ENCODE measurements around the gene MBOAT1.
A peak's percentile ranks its signal among the peaks of the same experiment; 100 is the strongest.

Gene MBOAT1

GRCh38 chr6:20235041-20235440, 22.8 kb upstream of the MBOAT1 start:
- no peak overlapping the region for H3K9ac ChIP-seq (ENCODE audit: low read depth in 1 of 2, low read length in 2 of 2)
- no peaks in the 10 kb centered on the region for H3K27me3 ChIP-seq (ENCODE audit: control insufficient read depth in 1 of 2, insufficient read depth in 2 of 2, low read length in 2 of 2)
- H3K4me1 ChIP-seq (ENCODE audit: control insufficient read depth in 1 of 2, insufficient read depth in 2 of 2, low read length in 2 of 2), result peaks cover 0 to 28% of the 10 kb centered on the region in 2 donors
- H3K27ac ChIP-seq (ENCODE audit: low read depth, low read length), result no peak overlapping the region
- H3K36me3 ChIP-seq (ENCODE audit: control insufficient read depth in 1 of 2, insufficient read depth in 2 of 2, low read length in 2 of 2), result no peaks in the 10 kb centered on the region
- H3K9me3 ChIP-seq (ENCODE audit: control insufficient read depth in 1 of 2, low read length in 2 of 2), result no peaks in the 10 kb centered on the region
- no peak overlapping the region for H3K4me3 ChIP-seq (ENCODE audit: low read depth in 1 of 2, low read length in 2 of 2)

GRCh38 chr6:20234136-20234535, 21.9 kb upstream of the MBOAT1 start:
- H3K27ac ChIP-seq (ENCODE audit: low read depth, low read length), result no peak overlapping the region
- peaks cover 0 to 28% of the 10 kb centered on the region in 2 donors for H3K4me1 ChIP-seq (ENCODE audit: control insufficient read depth in 1 of 2, insufficient read depth in 2 of 2, low read length in 2 of 2)
- H3K36me3 ChIP-seq (ENCODE audit: control insufficient read depth in 1 of 2, insufficient read depth in 2 of 2, low read length in 2 of 2), result no peaks in the 10 kb centered on the region
- H3K9me3 ChIP-seq (ENCODE audit: control insufficient read depth in 1 of 2, low read length in 2 of 2), result no peaks in the 10 kb centered on the region
- no peak overlapping the region for H3K9ac ChIP-seq (ENCODE audit: low read depth in 1 of 2, low read length in 2 of 2)
- H3K27me3 ChIP-seq (ENCODE audit: control insufficient read depth in 1 of 2, insufficient read depth in 2 of 2, low read length in 2 of 2), result no peaks in the 10 kb centered on the region
- H3K4me3 ChIP-seq (ENCODE audit: low read depth in 1 of 2, low read length in 2 of 2), result no peak overlapping the region

- Histone ChIP-seq H3K27ac (ENCODE audit: low read depth, low read length) (no peak overlapping the region), H3K9ac (ENCODE audit: low read depth in 1 of 2, low read length in 2 of 2) (no peak overlapping the region), H3K27me3 (ENCODE audit: control insufficient read depth in 1 of 2, insufficient read depth in 2 of 2, low read length in 2 of 2) (no peaks in the 10 kb centered on the region), H3K4me3 (ENCODE audit: low read depth in 1 of 2, low read length in 2 of 2) (no peak overlapping the region), H3K36me3 (ENCODE audit: control insufficient read depth in 1 of 2, insufficient read depth in 2 of 2, low read length in 2 of 2) (no peaks in the 10 kb centered on the region), H3K4me1 (ENCODE audit: control insufficient read depth in 1 of 2, insufficient read depth in 2 of 2, low read length in 2 of 2) (peaks cover 0 to 28% of the 10 kb centered on the region in 2 donors), H3K9me3 (ENCODE audit: control insufficient read depth in 1 of 2, low read length in 2 of 2) (no peaks in the 10 kb centered on the region)
Observed at GRCh38 chr6:20233007-20233730, 20.9 kb upstream of the MBOAT1 start.

GRCh38 chr6:20232188-20232587, 19.9 kb upstream of the MBOAT1 start:
- Histone ChIP-seq H3K4me3 (ENCODE audit: low read depth in 1 of 2, low read length in 2 of 2) (no peak overlapping the region), H3K36me3 (ENCODE audit: control insufficient read depth in 1 of 2, insufficient read depth in 2 of 2, low read length in 2 of 2) (no peaks in the 10 kb centered on the region), H3K27ac (ENCODE audit: low read depth, low read length) (no peak overlapping the region), H3K9ac (ENCODE audit: low read depth in 1 of 2, low read length in 2 of 2) (no peak overlapping the region), H3K4me1 (ENCODE audit: control insufficient read depth in 1 of 2, insufficient read depth in 2 of 2, low read length in 2 of 2) (peaks cover 0 to 20% of the 10 kb centered on the region in 2 donors), H3K9me3 (ENCODE audit: control insufficient read depth in 1 of 2, low read length in 2 of 2) (no peaks in the 10 kb centered on the region), H3K27me3 (ENCODE audit: control insufficient read depth in 1 of 2, insufficient read depth in 2 of 2, low read length in 2 of 2) (no peaks in the 10 kb centered on the region)

GRCh38 chr6:20230401-20231119, 18.3 kb upstream of the MBOAT1 start:
- Histone ChIP-seq H3K4me1 (ENCODE audit: control insufficient read depth in 1 of 2, insufficient read depth in 2 of 2, low read length in 2 of 2) (peaks cover 0 to 7% of the 10 kb centered on the region in 2 donors), H3K36me3 (ENCODE audit: control insufficient read depth in 1 of 2, insufficient read depth in 2 of 2, low read length in 2 of 2) (no peaks in the 10 kb centered on the region), H3K9me3 (ENCODE audit: control insufficient read depth in 1 of 2, low read length in 2 of 2) (no peaks in the 10 kb centered on the region), H3K27me3 (ENCODE audit: control insufficient read depth in 1 of 2, insufficient read depth in 2 of 2, low read length in 2 of 2) (no peaks in the 10 kb centered on the region), H3K4me3 (ENCODE audit: low read depth in 1 of 2, low read length in 2 of 2) (no peak overlapping the region), H3K27ac (ENCODE audit: low read depth, low read length) (no peak overlapping the region), H3K9ac (ENCODE audit: low read depth in 1 of 2, low read length in 2 of 2) (no peak overlapping the region)

GRCh38 chr6:20229881-20230280, 17.6 kb upstream of the MBOAT1 start:
- Histone ChIP-seq H3K27ac (ENCODE audit: low read depth, low read length) (no peak overlapping the region), H3K9me3 (ENCODE audit: control insufficient read depth in 1 of 2, low read length in 2 of 2) (no peaks in the 10 kb centered on the region), H3K36me3 (ENCODE audit: control insufficient read depth in 1 of 2, insufficient read depth in 2 of 2, low read length in 2 of 2) (no peaks in the 10 kb centered on the region), H3K27me3 (ENCODE audit: control insufficient read depth in 1 of 2, insufficient read depth in 2 of 2, low read length in 2 of 2) (no peaks in the 10 kb centered on the region), H3K4me1 (ENCODE audit: control insufficient read depth in 1 of 2, insufficient read depth in 2 of 2, low read length in 2 of 2) (peaks cover 0 to 7% of the 10 kb centered on the region in 2 donors), H3K9ac (ENCODE audit: low read depth in 1 of 2, low read length in 2 of 2) (no peak overlapping the region), H3K4me3 (ENCODE audit: low read depth in 1 of 2, low read length in 2 of 2) (no peak overlapping the region)

- H3K36me3 ChIP-seq (ENCODE audit: control insufficient read depth in 1 of 2, insufficient read depth in 2 of 2, low read length in 2 of 2), result no peaks in the 10 kb centered on the region
- no peak overlapping the region for H3K9ac ChIP-seq (ENCODE audit: low read depth in 1 of 2, low read length in 2 of 2)
- no peak overlapping the region for H3K4me3 ChIP-seq (ENCODE audit: low read depth in 1 of 2, low read length in 2 of 2)
- no peaks in the 10 kb centered on the region for H3K27me3 ChIP-seq (ENCODE audit: control insufficient read depth in 1 of 2, insufficient read depth in 2 of 2, low read length in 2 of 2)
- peaks cover 0 to 7% of the 10 kb centered on the region in 2 donors for H3K4me1 ChIP-seq (ENCODE audit: control insufficient read depth in 1 of 2, insufficient read depth in 2 of 2, low read length in 2 of 2)
- no peaks in the 10 kb centered on the region for H3K9me3 ChIP-seq (ENCODE audit: control insufficient read depth in 1 of 2, low read length in 2 of 2)
- no peak overlapping the region for H3K27ac ChIP-seq (ENCODE audit: low read depth, low read length)
Observed at GRCh38 chr6:20227350-20227749, 15.1 kb upstream of the MBOAT1 start.

GRCh38 chr6:20223141-20223540, 10.9 kb upstream of the MBOAT1 start:
- Histone ChIP-seq H3K4me3 (ENCODE audit: low read depth in 1 of 2, low read length in 2 of 2) (no peak overlapping the region), H3K36me3 (ENCODE audit: control insufficient read depth in 1 of 2, insufficient read depth in 2 of 2, low read length in 2 of 2) (no peaks in the 10 kb centered on the region), H3K9me3 (ENCODE audit: control insufficient read depth in 1 of 2, low read length in 2 of 2) (no peaks in the 10 kb centered on the region), H3K27ac (ENCODE audit: low read depth, low read length) (no peak overlapping the region), H3K4me1 (ENCODE audit: control insufficient read depth in 1 of 2, insufficient read depth in 2 of 2, low read length in 2 of 2) (peaks cover 0 to 9% of the 10 kb centered on the region in 2 donors), H3K27me3 (ENCODE audit: control insufficient read depth in 1 of 2, insufficient read depth in 2 of 2, low read length in 2 of 2) (no peaks in the 10 kb centered on the region), H3K9ac (ENCODE audit: low read depth in 1 of 2, low read length in 2 of 2) (no peak overlapping the region)

- peak overlapping the region in 1 of 2 donors; percentile 22 for H3K4me3 ChIP-seq (ENCODE audit: low read depth in 1 of 2, low read length in 2 of 2)
- H3K36me3 ChIP-seq (ENCODE audit: control insufficient read depth in 1 of 2, insufficient read depth in 2 of 2, low read length in 2 of 2), result no peaks in the 10 kb centered on the region
- H3K9me3 ChIP-seq (ENCODE audit: control insufficient read depth in 1 of 2, low read length in 2 of 2), result no peaks in the 10 kb centered on the region
- no peak overlapping the region for H3K9ac ChIP-seq (ENCODE audit: low read depth in 1 of 2, low read length in 2 of 2)
- no peaks in the 10 kb centered on the region for H3K27me3 ChIP-seq (ENCODE audit: control insufficient read depth in 1 of 2, insufficient read depth in 2 of 2, low read length in 2 of 2)
- peaks cover 0 to 9% of the 10 kb centered on the region in 2 donors for H3K4me1 ChIP-seq (ENCODE audit: control insufficient read depth in 1 of 2, insufficient read depth in 2 of 2, low read length in 2 of 2)
- H3K27ac ChIP-seq (ENCODE audit: low read depth, low read length), result no peak overlapping the region
Observed at GRCh38 chr6:20221421-20221820, 9.2 kb upstream of the MBOAT1 start.

- H3K4me1 ChIP-seq (ENCODE audit: control insufficient read depth in 1 of 2, insufficient read depth in 2 of 2, low read length in 2 of 2), result peaks cover 0 to 9% of the 10 kb centered on the region in 2 donors
- no peak overlapping the region for H3K9ac ChIP-seq (ENCODE audit: low read depth in 1 of 2, low read length in 2 of 2)
- no peaks in the 10 kb centered on the region for H3K36me3 ChIP-seq (ENCODE audit: control insufficient read depth in 1 of 2, insufficient read depth in 2 of 2, low read length in 2 of 2)
- no peaks in the 10 kb centered on the region for H3K9me3 ChIP-seq (ENCODE audit: control insufficient read depth in 1 of 2, low read length in 2 of 2)
- H3K27me3 ChIP-seq (ENCODE audit: control insufficient read depth in 1 of 2, insufficient read depth in 2 of 2, low read length in 2 of 2), result no peaks in the 10 kb centered on the region
- H3K4me3 ChIP-seq (ENCODE audit: low read depth in 1 of 2, low read length in 2 of 2), result no peak overlapping the region
- no peak overlapping the region for H3K27ac ChIP-seq (ENCODE audit: low read depth, low read length)
Observed at GRCh38 chr6:20220359-20220758, 8.1 kb upstream of the MBOAT1 start.

Data from duodenal mucosa (tissue), 2 donors.